Lower leg skin (tissue), 4 donors: ENCODE data around the gene EIF2B4. TPM values are rescaled to one million over a fixed set of nuclear protein-coding genes. Genes with fewer than 3 reads are reported as not detected.
"Not testable (repeated sequence)": the region's sequence is repeated elsewhere in the genome, so short reads cannot be mapped to it uniquely, and the experiment has no call there.

Experiments
- DNase-seq, 2 donors: peaks; one replicate each; pipeline ENCODE4 v3.0.0-alpha.2; 2019; ENCODE audit warnings: low spot score in 2 of 2
- H3K4me3 ChIP-seq: fragments of 200-600 bp; sonication (generic); 2 replicates; pipeline ENCODE4 v1.5.1; 2017; ENCODE audit warnings: mild to moderate bottlenecking, low read depth; ENCODE audit not compliant: poor library complexity, severe bottlenecking
- CTCF ChIP-seq, 3 donors: fragments of 450-650 bp; IDR thresholded peaks; one replicate each; pipeline ENCODE4 v1.5.1; 2016; ENCODE audit warnings: antibody characterized with exemption in 3 of 3, mild to moderate bottlenecking in 3 of 3, moderate library complexity in 2 of 3
- POLR2A ChIP-seq, 2 donors: fragments of 450-650 bp; IDR thresholded peaks; one replicate each; pipeline ENCODE4 v1.6.1; 2016 to 2017; ENCODE audit warnings: antibody characterized with exemption in 2 of 2, mild to moderate bottlenecking in 1 of 2, moderate library complexity in 1 of 2
- WGBS, 2 donors: methylation state at CpG; one replicate each; pipeline ENCODE4 v1.1.5; 2018; 5-methylcytosine and 5-hydroxymethylcytosine counted together
- intact Hi-C: fragments of 100-400 bp; cut with DNase I; formaldehyde crosslinking; loops from one replicate; pipeline ENCODE4 v1.15.0; 2023; ENCODE audit warnings: low total_unique reads
- total RNA-seq, 4 donors: library from RNA; depleted of rRNA; stranded (reverse); fragments of >200 nt; gene quantifications; one replicate each; pipeline ENCODE4 v1.1.0, GENCODE V29; 2016

EIF2B4 gene
- total RNA-seq, 4 donors from 2014 or later, result 49.3 to 64.3 (median 57.2) TPM

- DNase-seq, result no peak
- H3K4me3 ChIP-seq, result no peak overlapping the region
- TF ChIP-seq POLR2A (IDR thresholded peaks at IDR 0.05) (no peak), CTCF (IDR thresholded peaks at IDR 0.05) (no peak)
- 91 to 93% methylated on average over 5 of the region's 5 CpGs for WGBS, 2 donors
- intact Hi-C loops, result no loop called here
These were observed 45.4 kb downstream of the EIF2B4 start for GRCh38 chr2:27324720-27325119.

- no peak for DNase-seq
- intact Hi-C loops, result no loop called here
- WGBS, 2 donors, result 17 to 18% methylated on average over 5 of the region's 5 CpGs
- TF ChIP-seq POLR2A (IDR thresholded peaks at IDR 0.05) (no peak), CTCF (IDR thresholded peaks at IDR 0.05) (no peak)
- peak overlapping the region; percentile 79 for H3K4me3 ChIP-seq
These were observed 46.4 kb downstream of the EIF2B4 start for GRCh38 chr2:27323596-27324285.

DNA sequence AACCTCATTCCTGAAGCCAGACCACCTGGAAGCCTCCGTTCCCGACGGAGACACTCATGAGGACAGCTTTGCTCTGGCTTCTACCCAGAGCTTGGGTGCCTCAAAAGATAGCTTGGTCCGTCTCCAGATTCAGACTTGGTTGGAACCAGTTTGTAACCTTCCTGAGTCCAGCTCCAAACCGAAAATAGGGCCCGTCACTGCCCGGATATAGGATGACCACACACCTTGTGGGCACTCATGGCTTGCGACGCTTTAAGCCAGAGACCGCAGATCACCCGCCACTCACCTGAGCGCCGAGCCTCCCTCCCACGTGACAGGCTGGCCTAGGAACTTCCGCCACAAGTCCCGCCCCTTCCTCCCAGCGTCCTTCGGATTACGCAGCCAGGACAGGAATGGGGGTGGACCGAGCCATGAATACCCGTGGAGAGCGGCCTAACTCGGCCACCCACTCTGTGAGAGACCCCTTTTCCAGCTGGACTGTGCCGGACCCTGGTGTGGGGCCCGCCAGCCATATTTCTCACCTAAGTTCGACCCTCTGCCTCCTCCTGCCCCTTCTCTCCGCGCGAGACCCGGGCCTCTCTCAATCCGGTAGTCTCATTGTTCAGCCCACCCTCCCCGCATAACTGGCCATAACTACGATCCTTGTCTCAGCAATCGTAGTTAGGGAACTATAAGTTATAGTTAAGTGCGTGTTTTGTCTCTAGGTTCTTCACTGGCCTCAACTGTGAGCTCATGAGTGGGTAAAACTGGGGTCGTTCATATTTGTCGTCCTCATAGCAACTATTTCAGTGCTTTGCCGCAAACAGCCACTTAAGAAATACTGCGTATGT is 47.2 kb downstream of the EIF2B4 start, which contains the start of gene MPV17:
MPV17 (minus strand) TSS at position 332 of the 830 bp plus-strand sequence. CDS start 580 bp downstream, outside the sequence.
- intact Hi-C loops, result no loop called here
- peak within 1 kb of the TSS; percentile 79 for H3K4me3 ChIP-seq
- WGBS, 2 donors, result 0% methylated on average over 28 to 39 of the region's 39 CpGs
- DNase-seq, result peak; percentile 89 to 98
- TF ChIP-seq CTCF (IDR thresholded peaks at IDR 0.05) (no peak), POLR2A (IDR thresholded peaks at IDR 0.05) (peak in 1 of 2 donors; percentile 68)

GRCh38 chr2:27322301-27322765 is 47.8 kb downstream of the EIF2B4 start:
- peak overlapping the region; percentile 79 for H3K4me3 ChIP-seq
- DNase-seq, result no peak
- 1 to 3% methylated on average over 10 of the region's 10 CpGs for WGBS, 2 donors
- intact Hi-C loops, result no loop called here
- TF ChIP-seq CTCF (IDR thresholded peaks at IDR 0.05) (no peak), POLR2A (IDR thresholded peaks at IDR 0.05) (no peak)

GRCh38 chr2:27320958-27321543 is 49.1 kb downstream of the EIF2B4 start:
- intact Hi-C loops, result no loop called here
- no peak overlapping the region for H3K4me3 ChIP-seq
- DNase-seq, result no peak
- no peak for TF ChIP-seq CTCF (IDR thresholded peaks at IDR 0.05)
- no peak for TF ChIP-seq POLR2A (IDR thresholded peaks at IDR 0.05)
- WGBS, 2 donors, result 38 to 40% methylated on average over 8 of the region's 8 CpGs

GRCh38 chr2:27319839-27320238 is 50.3 kb downstream of the EIF2B4 start:
- intact Hi-C loops, H3K4me3 ChIP-seq, DNase-seq: not testable (repeated sequence)
- WGBS, 2 donors, result 92 to 96% methylated on average over 15 of the region's 15 CpGs
